HG02623 (cell line): ENCODE measurements around the gene STH.

Source experiments
- ATAC-seq: cut with Tn5 transposase; IDR thresholded peaks from one replicate; pipeline ENCODE4 v1.9.1; 2021; ENCODE audit warnings: moderate library complexity; ENCODE audit not compliant: unreplicated experiment

The STH gene

GRCh38 chr17:46042925-46043324, 43.9 kb downstream of the STH start:
- no peak for ATAC-seq

- ATAC-seq, result no peak
Measured at GRCh38 chr17:46043606-46044005, 44.6 kb downstream of the STH start.

GRCh38 chr17:46044286-46044928, 45.4 kb downstream of the STH start:
- no peak for ATAC-seq

- no peak for ATAC-seq
Measured at GRCh38 chr17:46044989-46045388, 45.9 kb downstream of the STH start.

- ATAC-seq, result no peak
Measured at GRCh38 chr17:46045639-46046038, 46.6 kb downstream of the STH start.

GRCh38 chr17:46046957-46047356, 47.9 kb downstream of the STH start:
- no peak for ATAC-seq

- ATAC-seq, result no peak
Measured at GRCh38 chr17:46047398-46047797, 48.3 kb downstream of the STH start.

- no peak for ATAC-seq
Measured at GRCh38 chr17:46047856-46048255, 48.8 kb downstream of the STH start.
